PFSK-1 (cell line): ENCODE data around the gene RAP1GAP.

Experiments used
- FOXP2 ChIP-seq: optimal IDR thresholded peaks from 2 replicates; pipeline ENCODE3; 2011; ENCODE audit warnings: borderline replicate concordance, control low read depth, inconsistent platforms; ENCODE audit not compliant: insufficient read depth; ENCODE audit errors: extremely low read length, extremely low read depth
- POLR2AphosphoS5 ChIP-seq: IDR thresholded peaks from 2 replicates; pipeline ENCODE4 v1.6.1; 2012; ENCODE audit warnings: low read depth, mild to moderate bottlenecking, control low read depth, low read length, moderate library complexity
- SIN3A ChIP-seq: IDR thresholded peaks from 2 replicates; pipeline ENCODE4 v1.6.1; 2012; ENCODE audit warnings: mild to moderate bottlenecking, low read length, moderate library complexity, borderline replicate concordance; ENCODE audit not compliant: insufficient read depth
- TAF1 ChIP-seq: IDR thresholded peaks from 2 replicates; pipeline ENCODE4 v1.6.1; 2012; ENCODE audit warnings: low read length, control low read depth, borderline replicate concordance; ENCODE audit not compliant: insufficient read depth
- TF ChIP-seq, protein P1 (sequence below), 2 experiments: IDR thresholded peaks; 2 replicates each; pipeline versions ENCODE4 v1.6.1 to v1.8.0; 2011 to 2012; ENCODE audit warnings: low read depth in 2 of 2, low read length in 2 of 2, control low read depth in 1 of 2, inconsistent platforms in 1 of 2, mild to moderate bottlenecking in 1 of 2, moderate library complexity in 1 of 2; ENCODE audit not compliant: insufficient read depth in 1 of 2

The RAP1GAP gene

DNA sequence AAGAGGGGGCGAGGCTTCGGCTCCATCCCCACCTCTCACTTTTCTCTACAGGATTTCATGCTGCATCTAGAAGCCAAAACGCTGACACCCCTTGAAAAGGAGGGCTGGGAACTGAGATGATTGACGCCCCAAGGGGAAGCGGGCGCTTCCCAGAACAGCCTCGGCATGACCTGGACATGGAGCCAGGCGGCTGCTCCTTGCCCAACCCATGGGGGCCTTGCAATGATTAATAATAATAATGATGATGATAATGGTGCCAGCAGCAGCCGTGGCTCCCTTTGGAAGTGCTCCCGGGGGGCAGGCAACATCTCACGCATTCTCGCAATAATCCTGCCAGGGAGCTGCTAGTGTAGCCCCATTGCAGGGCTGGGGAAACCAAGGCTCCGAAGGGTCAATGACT, 78.2 kb downstream of the RAP1GAP start:
- TF ChIP-seq FOXP2, result no peak
- TF ChIP-seq SIN3A, result no peak
- no peak for TF ChIP-seq POLR2AphosphoS5
- no peak for TF ChIP-seq TAF1
- TF ChIP-seq, protein P1, sequence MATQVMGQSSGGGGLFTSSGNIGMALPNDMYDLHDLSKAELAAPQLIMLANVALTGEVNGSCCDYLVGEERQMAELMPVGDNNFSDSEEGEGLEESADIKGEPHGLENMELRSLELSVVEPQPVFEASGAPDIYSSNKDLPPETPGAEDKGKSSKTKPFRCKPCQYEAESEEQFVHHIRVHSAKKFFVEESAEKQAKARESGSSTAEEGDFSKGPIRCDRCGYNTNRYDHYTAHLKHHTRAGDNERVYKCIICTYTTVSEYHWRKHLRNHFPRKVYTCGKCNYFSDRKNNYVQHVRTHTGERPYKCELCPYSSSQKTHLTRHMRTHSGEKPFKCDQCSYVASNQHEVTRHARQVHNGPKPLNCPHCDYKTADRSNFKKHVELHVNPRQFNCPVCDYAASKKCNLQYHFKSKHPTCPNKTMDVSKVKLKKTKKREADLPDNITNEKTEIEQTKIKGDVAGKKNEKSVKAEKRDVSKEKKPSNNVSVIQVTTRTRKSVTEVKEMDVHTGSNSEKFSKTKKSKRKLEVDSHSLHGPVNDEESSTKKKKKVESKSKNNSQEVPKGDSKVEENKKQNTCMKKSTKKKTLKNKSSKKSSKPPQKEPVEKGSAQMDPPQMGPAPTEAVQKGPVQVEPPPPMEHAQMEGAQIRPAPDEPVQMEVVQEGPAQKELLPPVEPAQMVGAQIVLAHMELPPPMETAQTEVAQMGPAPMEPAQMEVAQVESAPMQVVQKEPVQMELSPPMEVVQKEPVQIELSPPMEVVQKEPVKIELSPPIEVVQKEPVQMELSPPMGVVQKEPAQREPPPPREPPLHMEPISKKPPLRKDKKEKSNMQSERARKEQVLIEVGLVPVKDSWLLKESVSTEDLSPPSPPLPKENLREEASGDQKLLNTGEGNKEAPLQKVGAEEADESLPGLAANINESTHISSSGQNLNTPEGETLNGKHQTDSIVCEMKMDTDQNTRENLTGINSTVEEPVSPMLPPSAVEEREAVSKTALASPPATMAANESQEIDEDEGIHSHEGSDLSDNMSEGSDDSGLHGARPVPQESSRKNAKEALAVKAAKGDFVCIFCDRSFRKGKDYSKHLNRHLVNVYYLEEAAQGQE (IDR thresholded peaks at IDR 0.05; ENCODE audit: insufficient read depth in 1 of 2, low read depth in 2 of 2, low read length in 2 of 2), result no peak

DNA sequence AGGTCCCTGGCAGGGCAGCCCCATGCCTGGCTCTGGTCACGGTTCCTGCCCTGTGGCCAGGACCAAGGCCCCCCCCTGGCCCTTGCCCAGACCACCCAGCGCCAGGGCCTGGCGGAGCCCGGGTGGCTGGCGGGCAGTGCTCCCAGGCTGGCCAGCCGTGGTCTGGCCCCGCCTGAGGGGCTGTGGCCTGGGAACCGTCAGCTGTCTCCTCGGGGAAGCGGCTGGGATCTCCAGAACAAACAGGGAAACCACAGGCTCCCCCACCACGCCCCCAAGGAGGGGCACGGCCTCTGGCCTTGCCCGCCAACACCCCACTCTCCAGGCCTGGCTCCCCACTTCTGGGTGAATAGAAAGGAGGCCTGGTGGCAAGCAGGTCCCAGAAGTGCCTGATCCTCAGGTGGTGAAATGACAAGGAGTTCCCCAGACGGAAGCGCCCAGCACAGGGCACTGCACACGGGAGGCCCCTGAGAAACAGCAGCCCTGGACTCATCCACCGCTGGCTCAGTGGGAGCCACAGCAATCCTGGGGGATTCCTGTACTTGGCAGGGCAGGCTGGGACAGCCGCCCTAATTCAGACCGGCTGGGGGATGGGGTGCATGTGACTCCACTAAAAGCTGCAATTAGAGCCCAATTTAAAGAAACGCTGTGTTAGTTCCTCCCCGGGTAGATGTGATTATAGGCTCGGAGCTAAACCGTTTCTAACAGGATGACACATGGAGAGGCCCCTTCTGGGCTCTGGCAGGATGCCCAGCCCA, 78.9 kb downstream of the RAP1GAP start:
- TF ChIP-seq FOXP2, result no peak
- TF ChIP-seq, protein P1 (IDR thresholded peaks at IDR 0.05; ENCODE audit: insufficient read depth in 1 of 2, low read depth in 2 of 2, low read length in 2 of 2), result no peak
- TF ChIP-seq TAF1, result no peak
- TF ChIP-seq SIN3A, result no peak
- TF ChIP-seq POLR2AphosphoS5, result no peak

DNA sequence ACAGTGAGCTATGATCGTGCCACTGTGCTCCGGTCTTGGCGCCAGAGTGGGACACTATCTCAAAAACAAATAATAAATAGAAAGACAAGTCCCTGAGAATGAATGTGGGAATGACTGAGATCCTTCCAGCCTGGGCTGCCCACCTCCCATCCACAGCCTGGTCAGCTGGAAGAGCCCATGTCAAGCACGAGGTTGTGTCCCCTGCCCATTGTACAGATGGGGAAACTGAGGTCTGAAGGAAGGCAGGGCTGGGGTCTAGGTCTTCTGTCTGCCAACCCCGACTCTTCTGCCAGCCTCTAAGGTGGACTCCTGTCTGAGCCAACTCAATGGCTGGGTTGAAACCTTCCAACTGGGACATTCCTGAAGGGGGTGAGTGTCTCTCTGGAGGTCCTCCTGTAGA, 79.5 kb downstream of the RAP1GAP start:
- TF ChIP-seq, protein P1 (IDR thresholded peaks at IDR 0.05; ENCODE audit: insufficient read depth in 1 of 2, low read depth in 2 of 2, low read length in 2 of 2), result no peak
- TF ChIP-seq SIN3A, result no peak
- TF ChIP-seq POLR2AphosphoS5, result no peak
- no peak for TF ChIP-seq TAF1
- no peak for TF ChIP-seq FOXP2

DNA sequence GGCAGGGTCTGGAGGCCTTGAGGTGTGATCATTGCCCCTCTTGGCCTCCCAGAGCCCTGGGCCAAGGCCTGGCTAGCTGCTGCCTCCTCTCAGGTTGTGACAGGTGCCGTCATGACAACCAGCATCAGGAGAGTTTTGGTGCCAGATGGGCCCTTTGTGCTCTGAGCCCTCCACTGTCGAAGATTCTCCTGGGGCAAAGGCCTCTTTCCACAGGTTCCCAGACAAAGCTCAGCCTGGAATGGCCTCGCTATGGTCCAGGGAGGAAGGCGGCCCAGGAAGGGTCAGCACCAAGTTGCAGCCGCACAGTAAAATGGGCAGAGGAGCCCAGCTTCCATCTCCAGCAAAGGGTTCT, 81.6 kb downstream of the RAP1GAP start:
- TF ChIP-seq FOXP2, result no peak
- TF ChIP-seq SIN3A, result no peak
- no peak for TF ChIP-seq POLR2AphosphoS5
- TF ChIP-seq, protein P1 (IDR thresholded peaks at IDR 0.05; ENCODE audit: insufficient read depth in 1 of 2, low read depth in 2 of 2, low read length in 2 of 2), result no peak
- TF ChIP-seq TAF1, result no peak
